GM21526 (cell line): ENCODE data around the gene ZBTB49.

Source experiments
- ATAC-seq: cut with Tn5 transposase; IDR thresholded peaks from one replicate; pipeline ENCODE4 v1.9.1; 2021; ENCODE audit warnings: moderate library complexity; ENCODE audit not compliant: unreplicated experiment, low FRiP score

ZBTB49 gene

GRCh38 chr4:4274226-4274625 lies 15.8 kb upstream of the ZBTB49 start:
- no peak for ATAC-seq

- ATAC-seq: no peak
Observed at GRCh38 chr4:4277531-4277930, 12.5 kb upstream of the ZBTB49 start.

- no peak for ATAC-seq
Observed at GRCh38 chr4:4281787-4282186, 8.3 kb upstream of the ZBTB49 start.

GRCh38 chr4:4284827-4285618 lies 5.0 kb upstream of the ZBTB49 start:
- ATAC-seq: no peak

- ATAC-seq: no peak
Observed at GRCh38 chr4:4288098-4288497, 2.0 kb upstream of the ZBTB49 start.

DNA sequence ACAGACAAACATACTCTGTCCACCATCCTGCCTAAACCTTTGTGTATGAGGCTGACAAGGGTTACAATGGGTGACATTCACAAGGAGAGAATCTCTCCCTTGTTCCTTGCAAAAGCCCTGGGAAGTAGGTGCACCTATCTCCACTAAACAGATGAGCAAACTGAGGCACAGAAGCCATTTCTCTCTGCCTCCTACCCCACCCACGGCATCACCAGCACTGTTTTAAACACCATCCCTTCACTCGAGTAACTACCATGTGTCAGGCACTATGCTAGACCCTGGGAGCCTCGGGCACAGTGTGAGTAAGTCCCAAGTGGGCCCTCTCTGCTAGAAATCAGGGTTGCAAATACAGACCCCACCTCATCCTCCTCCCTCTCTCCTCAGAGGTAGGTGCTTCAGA lies 996 bp upstream of the ZBTB49 start:
- ATAC-seq: no peak

GRCh38 chr4:4289597-4289940 lies 482 bp upstream of the ZBTB49 start:
- ATAC-seq: peak; percentile 19

- ATAC-seq: no peak
Observed at GRCh38 chr4:4293279-4293678, 3.2 kb downstream of the ZBTB49 start.

DNA sequence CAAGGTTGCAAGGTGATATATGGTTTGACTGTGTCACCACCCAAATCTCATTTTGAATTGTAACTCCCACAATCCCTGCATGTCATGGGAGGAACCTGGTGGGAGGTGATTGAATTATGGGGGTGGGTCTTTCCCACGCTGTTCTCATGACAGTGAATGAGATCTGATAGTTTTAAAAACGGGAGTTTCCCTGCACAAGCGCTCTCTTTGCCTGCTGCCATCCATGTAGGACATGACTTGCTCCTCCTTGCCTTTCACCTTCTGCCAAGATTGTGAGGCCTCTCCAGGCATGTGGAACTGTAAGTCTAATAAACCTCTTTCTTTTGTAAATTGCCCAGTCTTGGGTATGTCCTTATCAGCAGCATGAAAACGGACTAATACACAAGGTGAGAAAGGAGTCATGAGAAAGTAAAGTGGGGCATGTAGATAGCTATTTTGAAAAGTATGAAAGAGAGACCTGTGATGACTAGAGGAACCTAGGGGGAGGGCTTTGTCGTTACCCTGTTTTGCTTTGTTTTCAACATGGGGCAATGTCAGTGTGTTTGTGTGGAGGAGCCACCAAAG lies 6.3 kb downstream of the ZBTB49 start:
- no peak for ATAC-seq

GRCh38 chr4:4299006-4299405 lies 9.0 kb downstream of the ZBTB49 start:
- no peak for ATAC-seq

DNA sequence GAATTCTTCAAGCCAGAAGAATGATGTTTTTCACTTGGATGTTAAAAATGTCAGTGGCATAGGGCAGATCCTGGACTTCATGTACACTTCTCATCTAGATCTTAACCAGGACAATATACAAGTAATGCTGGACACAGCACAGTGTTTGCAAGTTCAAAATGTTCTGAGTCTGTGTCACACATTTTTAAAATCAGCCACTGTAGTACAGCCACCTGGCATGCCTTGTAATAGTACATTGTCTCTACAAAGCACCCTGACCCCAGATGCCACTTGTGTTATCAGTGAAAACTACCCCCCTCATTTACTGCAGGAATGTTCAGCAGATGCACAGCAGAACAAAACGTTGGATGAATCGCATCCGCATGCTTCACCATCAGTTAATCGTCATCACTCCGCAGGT lies 11.9 kb downstream of the ZBTB49 start:
- no peak for ATAC-seq

GRCh38 chr4:4302416-4302815 lies 12.4 kb downstream of the ZBTB49 start:
- ATAC-seq: no peak

DNA sequence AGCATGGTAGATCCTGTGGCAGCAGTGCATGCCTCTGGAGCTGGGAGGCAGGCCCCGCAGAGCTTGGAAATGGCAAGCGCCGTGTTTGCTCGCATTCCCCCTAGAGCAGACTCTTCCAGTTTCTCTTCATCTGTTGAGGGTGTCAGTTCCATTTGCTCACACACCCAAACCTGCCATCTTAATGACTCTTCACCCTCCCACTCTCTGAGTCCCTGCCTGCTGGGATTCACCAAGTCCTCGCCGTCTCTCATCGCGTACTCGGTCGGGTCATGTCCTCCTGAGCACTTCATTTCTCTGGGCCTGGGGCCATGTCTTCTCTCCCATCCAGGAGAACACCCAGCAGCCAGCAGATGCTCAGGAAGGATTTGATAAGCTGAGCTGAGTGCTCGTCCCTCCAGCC lies 16.9 kb downstream of the ZBTB49 start:
- no peak for ATAC-seq

DNA sequence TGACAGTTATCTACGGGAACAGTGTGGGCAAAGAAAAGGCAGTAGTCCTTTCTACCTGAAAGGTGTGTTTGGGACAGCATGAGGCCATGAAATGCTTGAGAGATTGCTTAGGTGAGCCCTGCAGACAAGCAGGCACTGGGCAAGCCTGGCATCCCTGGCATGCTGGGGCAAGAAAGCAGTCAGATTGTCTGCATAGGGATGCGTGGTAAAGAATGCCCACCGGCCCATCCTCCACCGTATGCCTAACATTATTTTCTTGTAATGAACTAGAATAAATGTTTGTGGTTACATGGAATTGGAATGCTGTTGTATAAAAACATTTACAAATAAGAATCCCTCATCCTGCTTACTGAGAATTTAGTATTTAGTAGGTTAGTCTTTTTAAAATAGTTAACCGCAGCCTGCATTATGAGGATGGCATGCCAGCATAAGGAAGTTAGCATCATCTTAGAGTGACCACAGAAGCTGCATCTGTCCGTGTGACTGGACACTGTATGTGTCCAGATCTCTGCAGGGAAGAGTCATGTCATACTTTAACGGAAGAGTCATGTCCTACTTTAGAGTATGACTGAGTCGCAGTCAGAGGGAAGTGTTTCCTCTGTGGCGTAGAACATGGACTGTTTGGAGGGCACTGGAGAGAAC lies 18.9 kb downstream of the ZBTB49 start:
- no peak for ATAC-seq

- no peak for ATAC-seq
Observed at GRCh38 chr4:4311193-4311592, 21.1 kb downstream of the ZBTB49 start.

- no peak for ATAC-seq
Observed at GRCh38 chr4:4315461-4316149, 25.6 kb downstream of the ZBTB49 start.

- ATAC-seq: no peak
Observed at GRCh38 chr4:4316150-4316495, 26.1 kb downstream of the ZBTB49 start.

GRCh38 chr4:4317496-4318232 lies 27.6 kb downstream of the ZBTB49 start:
- no peak for ATAC-seq

- no peak for ATAC-seq
Observed at GRCh38 chr4:4320528-4320927, 30.5 kb downstream of the ZBTB49 start.

GRCh38 chr4:4320951-4321714 lies 31.1 kb downstream of the ZBTB49 start:
- no peak for ATAC-seq
